WTC11 (cell line): ENCODE results near the gene MYO1F. TPM values are rescaled to one million over a fixed set of nuclear protein-coding genes. Genes with fewer than 3 reads are reported as not detected.
"Not testable (repeated sequence)": the region's sequence is repeated elsewhere in the genome, so short reads cannot be mapped to it uniquely, and the experiment has no call there.

Experiments
- ATAC-seq: fragments of 200-7000 bp; cut with Tn5 transposase; 2 replicates; pipeline ENCODE4 v1.10.0; 2021; ENCODE audit warnings: mild to moderate bottlenecking, moderate library complexity
- CTCF ChIA-PET: fragments of 300-600 bp; sonication (Branson Sonifier 250); formaldehyde crosslinking; loops from one replicate; lab custom pipeline; 2021; ENCODE audit warnings: antibody characterized with exemption; lab: Charles Lee
- POLR2A ChIA-PET: fragments of 350-600 bp; sonication (Branson Sonifier 250); formaldehyde crosslinking; loops from one replicate; lab custom pipeline; 2021; ENCODE audit warnings: antibody characterized with exemption; lab: Charles Lee
- DNase-seq: peaks from one replicate; pipeline ENCODE4 v3.0.0; 2021; ENCODE audit warnings: low spot score
- H3K27ac Mint-ChIP-seq: 2 replicates; pipeline ENCODE4 v1.8.0; 2021; ENCODE audit warnings: mixed read lengths
- H3K27me3 Mint-ChIP-seq: 2 replicates; pipeline ENCODE4 v1.8.0; 2021; ENCODE audit warnings: low read depth, mild to moderate bottlenecking, moderate library complexity, mixed read lengths
- H3K36me3 Mint-ChIP-seq: 2 replicates; pipeline ENCODE4 v1.8.0; 2021; ENCODE audit warnings: mixed read lengths
- H3K4me1 Mint-ChIP-seq: 2 replicates; pipeline ENCODE4 v1.8.0; 2022; ENCODE audit warnings: mixed read lengths
- H3K4me3 Mint-ChIP-seq: 2 replicates; pipeline ENCODE4 v1.8.0; 2021; ENCODE audit warnings: mild to moderate bottlenecking, moderate library complexity, mixed read lengths
- H3K9me3 Mint-ChIP-seq: 2 replicates; pipeline ENCODE4 v1.8.0; 2021; ENCODE audit warnings: mixed read lengths
- GTF2I ChIP-seq: fragments of 250-450 bp; sonication (Bioruptor Pico); conservative IDR thresholded peaks from 2 replicates; pipeline ENCODE4 v1.4.0; 2021; ENCODE audit warnings: mild to moderate bottlenecking
- NR2C2 ChIP-seq: sonication (generic); formaldehyde crosslinking; IDR thresholded peaks from 2 replicates; pipeline ENCODE4 v1.8.0; 2022; ENCODE audit warnings: mild to moderate bottlenecking, missing genetic modification reagents
- ZNF138 ChIP-seq: sonication (generic); formaldehyde crosslinking; conservative IDR thresholded peaks from 2 replicates; pipeline ENCODE4 v1.8.1; 2022; ENCODE audit warnings: mild to moderate bottlenecking, moderate library complexity, missing genetic modification reagents
- ZNF263 ChIP-seq: sonication (generic); formaldehyde crosslinking; IDR thresholded peaks from 2 replicates; pipeline ENCODE4 v1.8.1; 2022; ENCODE audit warnings: low read depth, mild to moderate bottlenecking, moderate library complexity, missing genetic modification reagents
- ZNF671 ChIP-seq: fragments of 250-450 bp; sonication (Bioruptor Pico); IDR thresholded peaks from 2 replicates; pipeline ENCODE4 v1.8.0; 2021; ENCODE audit warnings: mild to moderate bottlenecking
- total RNA-seq: library from RNA; stranded (reverse); gene quantifications from 3 replicates; pipeline ENCODE4 v1.2.3, GENCODE V29; 2021
- TF ChIP-seq, protein P1 (sequence below): sonication (generic); formaldehyde crosslinking; IDR thresholded peaks from 2 replicates; pipeline ENCODE4 v1.8.1; 2023; ENCODE audit warnings: mild to moderate bottlenecking, moderate library complexity, missing genetic modification reagents
- TF ChIP-seq, protein P2 (sequence below): sonication (generic); formaldehyde crosslinking; IDR thresholded peaks from 2 replicates; pipeline ENCODE4 v1.8.0; 2022; ENCODE audit warnings: mild to moderate bottlenecking, missing genetic modification reagents

MYO1F gene
- total RNA-seq, 1 experiment from 2014 or later, result 2.8 TPM

DNA sequence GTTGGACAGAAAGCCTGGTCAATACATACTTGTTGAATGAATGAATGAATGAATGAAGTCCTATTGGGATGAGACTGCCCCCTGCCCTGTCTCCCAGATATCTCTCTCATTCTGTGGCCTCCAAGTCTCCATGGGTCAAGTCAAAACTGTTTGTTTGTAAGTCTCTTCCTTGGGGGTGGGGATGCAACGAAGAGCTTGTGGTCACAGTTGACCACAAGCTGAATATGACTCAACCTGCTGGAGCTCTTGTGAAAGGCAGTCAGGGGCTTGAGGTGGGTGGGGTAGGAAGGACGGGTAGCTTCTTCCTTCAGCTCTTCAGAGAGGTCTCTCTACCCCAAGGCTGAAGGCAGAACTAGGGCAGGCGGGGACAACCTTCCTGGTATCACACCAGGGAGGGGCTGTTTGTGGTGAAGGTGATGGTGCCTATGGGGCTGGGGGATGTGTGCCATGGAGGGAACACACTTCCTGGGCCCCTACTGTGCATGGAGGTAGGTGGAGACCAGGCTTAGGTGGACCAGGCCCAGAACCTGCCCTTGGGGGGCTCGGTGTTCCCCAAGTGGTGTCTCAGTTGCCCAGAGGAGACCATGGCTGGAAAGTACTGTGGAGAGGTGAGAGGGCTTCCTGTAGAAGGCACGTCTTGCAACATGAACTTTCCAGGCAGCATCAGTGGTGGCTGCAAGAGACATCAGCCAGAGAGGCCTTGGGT, 8.0 kb downstream of the MYO1F start (continued):
- TF ChIP-seq, protein P1, sequence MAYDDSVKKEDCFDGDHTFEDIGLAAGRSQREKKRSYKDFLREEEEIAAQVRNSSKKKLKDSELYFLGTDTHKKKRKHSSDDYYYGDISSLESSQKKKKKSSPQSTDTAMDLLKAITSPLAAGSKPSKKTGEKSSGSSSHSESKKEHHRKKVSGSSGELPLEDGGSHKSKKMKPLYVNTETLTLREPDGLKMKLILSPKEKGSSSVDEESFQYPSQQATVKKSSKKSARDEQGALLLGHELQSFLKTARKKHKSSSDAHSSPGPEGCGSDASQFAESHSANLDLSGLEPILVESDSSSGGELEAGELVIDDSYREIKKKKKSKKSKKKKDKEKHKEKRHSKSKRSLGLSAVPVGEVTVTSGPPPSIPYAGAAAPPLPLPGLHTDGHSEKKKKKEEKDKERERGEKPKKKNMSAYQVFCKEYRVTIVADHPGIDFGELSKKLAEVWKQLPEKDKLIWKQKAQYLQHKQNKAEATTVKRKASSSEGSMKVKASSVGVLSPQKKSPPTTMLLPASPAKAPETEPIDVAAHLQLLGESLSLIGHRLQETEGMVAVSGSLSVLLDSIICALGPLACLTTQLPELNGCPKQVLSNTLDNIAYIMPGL (CRISPR knock-in tag), result no peak
- TF ChIP-seq, protein P2, sequence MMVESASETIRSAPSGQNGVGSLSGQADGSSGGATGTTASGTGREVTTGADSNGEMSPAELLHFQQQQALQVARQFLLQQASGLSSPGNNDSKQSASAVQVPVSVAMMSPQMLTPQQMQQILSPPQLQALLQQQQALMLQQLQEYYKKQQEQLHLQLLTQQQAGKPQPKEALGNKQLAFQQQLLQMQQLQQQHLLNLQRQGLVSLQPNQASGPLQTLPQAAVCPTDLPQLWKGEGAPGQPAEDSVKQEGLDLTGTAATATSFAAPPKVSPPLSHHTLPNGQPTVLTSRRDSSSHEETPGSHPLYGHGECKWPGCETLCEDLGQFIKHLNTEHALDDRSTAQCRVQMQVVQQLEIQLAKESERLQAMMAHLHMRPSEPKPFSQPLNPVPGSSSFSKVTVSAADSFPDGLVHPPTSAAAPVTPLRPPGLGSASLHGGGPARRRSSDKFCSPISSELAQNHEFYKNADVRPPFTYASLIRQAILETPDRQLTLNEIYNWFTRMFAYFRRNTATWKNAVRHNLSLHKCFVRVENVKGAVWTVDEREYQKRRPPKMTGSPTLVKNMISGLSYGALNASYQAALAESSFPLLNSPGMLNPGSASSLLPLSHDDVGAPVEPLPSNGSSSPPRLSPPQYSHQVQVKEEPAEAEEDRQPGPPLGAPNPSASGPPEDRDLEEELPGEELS (CRISPR knock-in tag), result no peak

- Mint-ChIP-seq H3K27ac (no peak overlapping the region), H3K4me1 (no peaks in the 10 kb centered on the region), H3K36me3 (no peaks in the 10 kb centered on the region), H3K27me3 (no peaks in the 10 kb centered on the region), H3K4me3 (no peak overlapping the region), H3K9me3 (no peaks in the 10 kb centered on the region)
- DNase-seq, result no peak
- TF ChIP-seq ZNF671 (CRISPR knock-in tag), result no peak
- TF ChIP-seq GTF2I (CRISPR knock-in tag), result 0 out of 2 replicates have a peak, but pooled peaks have one; percentile 12
- CTCF ChIA-PET, result interaction anchor here (0.7 to 4.6 kb wide), 2 partner anchors 11 to 13 kb away, joined by 4 to 26 read pairs; no protein-coding TSS in a partner anchor
- POLR2A ChIA-PET, result interaction anchor here (0.6 kb wide), 1 partner anchor 34 kb away, joined by 5 read pairs; no protein-coding TSS in a partner anchor
- ATAC-seq, result no peak
These were observed 9.6 kb downstream of the MYO1F start for GRCh38 chr19:8567522-8568172.

DNA sequence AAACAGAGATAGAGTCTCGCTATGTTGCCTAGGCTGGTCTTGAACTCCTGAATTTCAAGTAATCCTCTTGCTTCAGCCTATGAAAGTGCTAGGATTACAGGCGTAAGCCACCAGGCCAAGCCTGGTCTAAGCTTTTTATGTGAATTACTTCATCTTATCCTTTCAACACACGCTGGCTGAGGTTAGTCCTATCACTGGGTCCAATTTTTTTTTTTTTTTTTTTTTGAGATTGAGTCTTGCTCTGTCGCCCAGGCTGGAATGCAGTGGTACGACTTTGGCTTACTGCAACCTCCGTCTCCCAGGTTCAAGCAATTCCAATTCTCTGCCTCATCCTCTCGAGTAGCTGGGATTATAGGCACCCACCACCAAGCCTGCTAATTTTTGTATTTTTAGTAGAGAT, 10.4 kb downstream of the MYO1F start:
- no peak for TF ChIP-seq ZNF138 (CRISPR knock-in tag)
- TF ChIP-seq ZNF263 (CRISPR knock-in tag), result no peak
- TF ChIP-seq, protein P2 (CRISPR knock-in tag), result no peak
- no peak for TF ChIP-seq NR2C2
- TF ChIP-seq, all 79 proteins: peak for 0
- Mint-ChIP-seq H3K36me3 (no peaks in the 10 kb centered on the region), H3K27ac (no peak overlapping the region), H3K27me3 (no peaks in the 10 kb centered on the region), H3K9me3 (no peaks in the 10 kb centered on the region), H3K4me1 (no peaks in the 10 kb centered on the region), H3K4me3 (no peak overlapping the region)
- DNase-seq (no peak), ATAC-seq (no peak)
- POLR2A ChIA-PET, result interaction anchor here (0.6 kb wide), 1 partner anchor 35 kb away, joined by 5 read pairs; no protein-coding TSS in a partner anchor
- CTCF ChIA-PET, result interaction anchor here (0.7 to 4.6 kb wide), 2 partner anchors 12 to 14 kb away, joined by 4 to 26 read pairs; no protein-coding TSS in a partner anchor

GRCh38 chr19:8564866-8565265, 12.4 kb downstream of the MYO1F start:
- H3K4me3 Mint-ChIP-seq, ATAC-seq, H3K27ac Mint-ChIP-seq, DNase-seq, H3K36me3 Mint-ChIP-seq, H3K27me3 Mint-ChIP-seq, H3K9me3 Mint-ChIP-seq, H3K4me1 Mint-ChIP-seq, POLR2A ChIA-PET: not testable (repeated sequence)
- CTCF ChIA-PET, result interaction anchor here (0.7 to 4.6 kb wide), 3 partner anchors 14 to 211 kb away, joined by 3 to 26 read pairs (median 6); no protein-coding TSS in a partner anchor
